ENCODE results near the gene RNF113B.

DNA sequence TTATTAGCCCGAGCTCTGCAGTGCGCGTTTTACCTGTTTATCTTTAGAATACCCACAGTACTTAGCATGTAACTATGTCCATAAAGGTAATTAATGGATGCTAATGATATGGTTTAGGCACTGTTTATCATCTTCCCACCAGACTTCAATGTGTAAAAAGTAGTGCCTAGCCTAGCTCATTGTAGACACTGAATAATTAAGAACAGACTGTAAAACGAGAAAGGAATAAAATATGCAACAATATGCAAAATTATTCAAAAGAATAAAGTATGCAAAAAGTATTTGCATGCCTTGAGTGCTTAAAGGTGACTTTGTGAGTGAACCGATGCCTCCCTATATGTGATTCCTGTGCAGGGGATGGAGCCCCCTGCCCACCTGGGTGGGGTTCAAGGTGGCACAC is 35.7 kb upstream of the RNF113B start:
- TF ChIP-seq CTCF (IDR thresholded peaks at IDR 0.05; ENCODE audit: low read depth, low read length, missing input control) (no peak), ATF3 (IDR thresholded peaks at IDR 0.05) (no peak), YY1 (IDR thresholded peaks at IDR 0.05) (no peak), FOXA2 (IDR thresholded peaks at IDR 0.05) (no peak), JUND (IDR thresholded peaks at IDR 0.05) (no peak), ZBTB33 (IDR thresholded peaks at IDR 0.05) (no peak), MAX (IDR thresholded peaks at IDR 0.05) (no peak), EGR1 (IDR thresholded peaks at IDR 0.05; ENCODE audit: low read depth in 2 of 2) (no peak), SP1 (IDR thresholded peaks at IDR 0.05) (no peak), TAF1 (conservative IDR thresholded peaks at IDR 0.05) (no peak)
- TF ChIP-seq, protein P1, sequence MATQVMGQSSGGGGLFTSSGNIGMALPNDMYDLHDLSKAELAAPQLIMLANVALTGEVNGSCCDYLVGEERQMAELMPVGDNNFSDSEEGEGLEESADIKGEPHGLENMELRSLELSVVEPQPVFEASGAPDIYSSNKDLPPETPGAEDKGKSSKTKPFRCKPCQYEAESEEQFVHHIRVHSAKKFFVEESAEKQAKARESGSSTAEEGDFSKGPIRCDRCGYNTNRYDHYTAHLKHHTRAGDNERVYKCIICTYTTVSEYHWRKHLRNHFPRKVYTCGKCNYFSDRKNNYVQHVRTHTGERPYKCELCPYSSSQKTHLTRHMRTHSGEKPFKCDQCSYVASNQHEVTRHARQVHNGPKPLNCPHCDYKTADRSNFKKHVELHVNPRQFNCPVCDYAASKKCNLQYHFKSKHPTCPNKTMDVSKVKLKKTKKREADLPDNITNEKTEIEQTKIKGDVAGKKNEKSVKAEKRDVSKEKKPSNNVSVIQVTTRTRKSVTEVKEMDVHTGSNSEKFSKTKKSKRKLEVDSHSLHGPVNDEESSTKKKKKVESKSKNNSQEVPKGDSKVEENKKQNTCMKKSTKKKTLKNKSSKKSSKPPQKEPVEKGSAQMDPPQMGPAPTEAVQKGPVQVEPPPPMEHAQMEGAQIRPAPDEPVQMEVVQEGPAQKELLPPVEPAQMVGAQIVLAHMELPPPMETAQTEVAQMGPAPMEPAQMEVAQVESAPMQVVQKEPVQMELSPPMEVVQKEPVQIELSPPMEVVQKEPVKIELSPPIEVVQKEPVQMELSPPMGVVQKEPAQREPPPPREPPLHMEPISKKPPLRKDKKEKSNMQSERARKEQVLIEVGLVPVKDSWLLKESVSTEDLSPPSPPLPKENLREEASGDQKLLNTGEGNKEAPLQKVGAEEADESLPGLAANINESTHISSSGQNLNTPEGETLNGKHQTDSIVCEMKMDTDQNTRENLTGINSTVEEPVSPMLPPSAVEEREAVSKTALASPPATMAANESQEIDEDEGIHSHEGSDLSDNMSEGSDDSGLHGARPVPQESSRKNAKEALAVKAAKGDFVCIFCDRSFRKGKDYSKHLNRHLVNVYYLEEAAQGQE (IDR thresholded peaks at IDR 0.05) = no peak
